Measurements from ENCODE around the gene KIAA1614. TPM values are rescaled to one million over a fixed set of nuclear protein-coding genes. Genes with fewer than 3 reads are reported as not detected.

Gene KIAA1614
- total RNA-seq, 1 experiment from 2014 or later = 3.3 TPM

DNA sequence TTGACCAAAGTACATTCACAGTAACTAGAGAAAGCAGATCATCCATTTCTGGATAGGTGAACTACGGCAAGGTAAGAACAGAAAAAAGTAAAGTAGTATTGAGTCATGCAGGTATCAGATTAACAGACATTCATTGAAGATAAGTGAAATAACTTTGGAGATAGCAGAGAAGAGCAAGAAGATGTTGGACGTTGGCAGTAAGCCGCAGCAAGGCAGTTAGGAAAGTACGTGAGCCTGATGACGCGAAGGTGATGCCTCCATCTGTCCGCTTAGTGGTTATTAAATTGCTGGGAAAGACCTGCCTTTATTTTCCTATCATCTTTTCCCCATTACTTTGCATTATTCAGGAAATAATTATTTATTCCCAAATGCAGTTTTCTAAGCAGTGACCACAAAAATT lies 24.9 kb upstream of the KIAA1614 start:
- ATAC-seq (no peak), DNase-seq (ENCODE audit: low spot score) (no peak)
- Mint-ChIP-seq H3K9me3 (no peaks in the 10 kb centered on the region), H3K27me3 (ENCODE audit: low read depth) (no peaks in the 10 kb centered on the region), H3K27ac (no peak overlapping the region), H3K4me1 (no peaks in the 10 kb centered on the region; the same call in none of the 2 replicates), H3K4me3 (no peak overlapping the region), H3K36me3 (peaks cover 6% of the 10 kb centered on the region; the same call in 1 of the 2 replicates)
- ChIA-PET POLR2A (no interaction called here), CTCF (no interaction called here)
- TF ChIP-seq, protein P1, sequence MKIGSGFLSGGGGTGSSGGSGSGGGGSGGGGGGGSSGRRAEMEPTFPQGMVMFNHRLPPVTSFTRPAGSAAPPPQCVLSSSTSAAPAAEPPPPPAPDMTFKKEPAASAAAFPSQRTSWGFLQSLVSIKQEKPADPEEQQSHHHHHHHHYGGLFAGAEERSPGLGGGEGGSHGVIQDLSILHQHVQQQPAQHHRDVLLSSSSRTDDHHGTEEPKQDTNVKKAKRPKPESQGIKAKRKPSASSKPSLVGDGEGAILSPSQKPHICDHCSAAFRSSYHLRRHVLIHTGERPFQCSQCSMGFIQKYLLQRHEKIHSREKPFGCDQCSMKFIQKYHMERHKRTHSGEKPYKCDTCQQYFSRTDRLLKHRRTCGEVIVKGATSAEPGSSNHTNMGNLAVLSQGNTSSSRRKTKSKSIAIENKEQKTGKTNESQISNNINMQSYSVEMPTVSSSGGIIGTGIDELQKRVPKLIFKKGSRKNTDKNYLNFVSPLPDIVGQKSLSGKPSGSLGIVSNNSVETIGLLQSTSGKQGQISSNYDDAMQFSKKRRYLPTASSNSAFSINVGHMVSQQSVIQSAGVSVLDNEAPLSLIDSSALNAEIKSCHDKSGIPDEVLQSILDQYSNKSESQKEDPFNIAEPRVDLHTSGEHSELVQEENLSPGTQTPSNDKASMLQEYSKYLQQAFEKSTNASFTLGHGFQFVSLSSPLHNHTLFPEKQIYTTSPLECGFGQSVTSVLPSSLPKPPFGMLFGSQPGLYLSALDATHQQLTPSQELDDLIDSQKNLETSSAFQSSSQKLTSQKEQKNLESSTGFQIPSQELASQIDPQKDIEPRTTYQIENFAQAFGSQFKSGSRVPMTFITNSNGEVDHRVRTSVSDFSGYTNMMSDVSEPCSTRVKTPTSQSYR (CRISPR knock-in tag; IDR thresholded peaks at IDR 0.05) = no peak
- TF ChIP-seq FOXJ3 (CRISPR knock-in tag; IDR thresholded peaks at IDR 0.05; ENCODE audit: borderline replicate concordance) = no peak
- TF ChIP-seq, protein P2, sequence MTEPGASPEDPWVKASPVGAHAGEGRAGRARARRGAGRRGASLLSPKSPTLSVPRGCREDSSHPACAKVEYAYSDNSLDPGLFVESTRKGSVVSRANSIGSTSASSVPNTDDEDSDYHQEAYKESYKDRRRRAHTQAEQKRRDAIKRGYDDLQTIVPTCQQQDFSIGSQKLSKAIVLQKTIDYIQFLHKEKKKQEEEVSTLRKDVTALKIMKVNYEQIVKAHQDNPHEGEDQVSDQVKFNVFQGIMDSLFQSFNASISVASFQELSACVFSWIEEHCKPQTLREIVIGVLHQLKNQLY (CRISPR knock-in tag; IDR thresholded peaks at IDR 0.05) = no peak
- no peak for TF ChIP-seq ZNF317 (CRISPR knock-in tag; IDR thresholded peaks at IDR 0.05; ENCODE audit: borderline replicate concordance, low read depth)
- no peak for TF ChIP-seq ETV6 (CRISPR knock-in tag; IDR thresholded peaks at IDR 0.05)
- TF ChIP-seq NFYB (CRISPR knock-in tag; conservative IDR thresholded peaks at IDR 0.05; ENCODE audit: low read depth) = no peak
- TF ChIP-seq, protein P3, sequence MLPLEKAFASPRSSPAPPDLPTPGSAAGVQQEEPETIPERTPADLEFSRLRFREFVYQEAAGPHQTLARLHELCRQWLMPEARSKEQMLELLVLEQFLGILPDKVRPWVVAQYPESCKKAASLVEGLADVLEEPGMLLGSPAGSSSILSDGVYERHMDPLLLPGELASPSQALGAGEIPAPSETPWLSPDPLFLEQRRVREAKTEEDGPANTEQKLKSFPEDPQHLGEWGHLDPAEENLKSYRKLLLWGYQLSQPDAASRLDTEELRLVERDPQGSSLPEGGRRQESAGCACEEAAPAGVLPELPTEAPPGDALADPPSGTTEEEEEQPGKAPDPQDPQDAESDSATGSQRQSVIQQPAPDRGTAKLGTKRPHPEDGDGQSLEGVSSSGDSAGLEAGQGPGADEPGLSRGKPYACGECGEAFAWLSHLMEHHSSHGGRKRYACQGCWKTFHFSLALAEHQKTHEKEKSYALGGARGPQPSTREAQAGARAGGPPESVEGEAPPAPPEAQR (CRISPR knock-in tag; IDR thresholded peaks at IDR 0.05) = no peak
- TF ChIP-seq EMX1 (CRISPR knock-in tag; IDR thresholded peaks at IDR 0.05) = no peak
- TF ChIP-seq, protein P4, sequence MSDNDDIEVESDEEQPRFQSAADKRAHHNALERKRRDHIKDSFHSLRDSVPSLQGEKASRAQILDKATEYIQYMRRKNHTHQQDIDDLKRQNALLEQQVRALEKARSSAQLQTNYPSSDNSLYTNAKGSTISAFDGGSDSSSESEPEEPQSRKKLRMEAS (CRISPR knock-in tag; IDR thresholded peaks at IDR 0.05) = no peak
- TF ChIP-seq CREB1 (CRISPR knock-in tag; IDR thresholded peaks at IDR 0.05) = no peak
- TF ChIP-seq ESRRA (CRISPR knock-in tag; IDR thresholded peaks at IDR 0.05; ENCODE audit: borderline replicate concordance) = no peak
- TF ChIP-seq SOX15 (CRISPR knock-in tag; IDR thresholded peaks at IDR 0.05) = no peak
- TF ChIP-seq, protein P5, sequence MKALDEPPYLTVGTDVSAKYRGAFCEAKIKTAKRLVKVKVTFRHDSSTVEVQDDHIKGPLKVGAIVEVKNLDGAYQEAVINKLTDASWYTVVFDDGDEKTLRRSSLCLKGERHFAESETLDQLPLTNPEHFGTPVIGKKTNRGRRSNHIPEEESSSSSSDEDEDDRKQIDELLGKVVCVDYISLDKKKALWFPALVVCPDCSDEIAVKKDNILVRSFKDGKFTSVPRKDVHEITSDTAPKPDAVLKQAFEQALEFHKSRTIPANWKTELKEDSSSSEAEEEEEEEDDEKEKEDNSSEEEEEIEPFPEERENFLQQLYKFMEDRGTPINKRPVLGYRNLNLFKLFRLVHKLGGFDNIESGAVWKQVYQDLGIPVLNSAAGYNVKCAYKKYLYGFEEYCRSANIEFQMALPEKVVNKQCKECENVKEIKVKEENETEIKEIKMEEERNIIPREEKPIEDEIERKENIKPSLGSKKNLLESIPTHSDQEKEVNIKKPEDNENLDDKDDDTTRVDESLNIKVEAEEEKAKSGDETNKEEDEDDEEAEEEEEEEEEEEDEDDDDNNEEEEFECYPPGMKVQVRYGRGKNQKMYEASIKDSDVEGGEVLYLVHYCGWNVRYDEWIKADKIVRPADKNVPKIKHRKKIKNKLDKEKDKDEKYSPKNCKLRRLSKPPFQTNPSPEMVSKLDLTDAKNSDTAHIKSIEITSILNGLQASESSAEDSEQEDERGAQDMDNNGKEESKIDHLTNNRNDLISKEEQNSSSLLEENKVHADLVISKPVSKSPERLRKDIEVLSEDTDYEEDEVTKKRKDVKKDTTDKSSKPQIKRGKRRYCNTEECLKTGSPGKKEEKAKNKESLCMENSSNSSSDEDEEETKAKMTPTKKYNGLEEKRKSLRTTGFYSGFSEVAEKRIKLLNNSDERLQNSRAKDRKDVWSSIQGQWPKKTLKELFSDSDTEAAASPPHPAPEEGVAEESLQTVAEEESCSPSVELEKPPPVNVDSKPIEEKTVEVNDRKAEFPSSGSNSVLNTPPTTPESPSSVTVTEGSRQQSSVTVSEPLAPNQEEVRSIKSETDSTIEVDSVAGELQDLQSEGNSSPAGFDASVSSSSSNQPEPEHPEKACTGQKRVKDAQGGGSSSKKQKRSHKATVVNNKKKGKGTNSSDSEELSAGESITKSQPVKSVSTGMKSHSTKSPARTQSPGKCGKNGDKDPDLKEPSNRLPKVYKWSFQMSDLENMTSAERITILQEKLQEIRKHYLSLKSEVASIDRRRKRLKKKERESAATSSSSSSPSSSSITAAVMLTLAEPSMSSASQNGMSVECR (CRISPR knock-in tag; IDR thresholded peaks at IDR 0.05; ENCODE audit: borderline replicate concordance) = no peak
- no peak for TF ChIP-seq TCF7 (CRISPR knock-in tag; IDR thresholded peaks at IDR 0.05; ENCODE audit: low read depth)

DNA sequence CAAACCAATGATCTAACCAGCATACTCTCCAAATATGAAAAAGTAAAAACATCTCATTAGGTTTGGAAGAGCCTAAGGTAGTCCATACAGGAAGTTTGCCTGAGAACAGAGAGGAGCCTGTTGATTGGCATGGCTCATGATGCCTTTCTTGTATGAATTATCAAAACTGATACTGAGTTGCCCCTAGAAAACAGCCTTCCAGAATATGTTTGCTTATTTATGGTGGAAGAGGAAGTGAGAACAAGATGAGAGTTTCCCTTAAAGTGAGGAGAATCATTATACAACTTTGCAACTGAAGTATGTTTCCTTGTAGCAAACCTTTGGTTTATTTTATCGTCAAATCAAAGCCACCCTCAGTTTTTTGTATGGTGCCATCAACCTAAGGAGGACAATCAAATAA lies 23.8 kb upstream of the KIAA1614 start:
- POLR2A ChIA-PET = no interaction called here
- no peak overlapping the region for H3K27ac Mint-ChIP-seq
- no peak for ATAC-seq
- no peak overlapping the region for H3K4me3 Mint-ChIP-seq
- H3K4me1 Mint-ChIP-seq = peaks cover 5% of the 10 kb centered on the region
- CTCF ChIA-PET = no interaction called here
- H3K27me3 Mint-ChIP-seq (ENCODE audit: low read depth) = no peaks in the 10 kb centered on the region
- H3K9me3 Mint-ChIP-seq = no peaks in the 10 kb centered on the region
- DNase-seq (ENCODE audit: low spot score) = no peak
- H3K36me3 Mint-ChIP-seq = peaks cover 3% of the 10 kb centered on the region; the same call in 1 of the 2 replicates
- TF ChIP-seq, protein P6, sequence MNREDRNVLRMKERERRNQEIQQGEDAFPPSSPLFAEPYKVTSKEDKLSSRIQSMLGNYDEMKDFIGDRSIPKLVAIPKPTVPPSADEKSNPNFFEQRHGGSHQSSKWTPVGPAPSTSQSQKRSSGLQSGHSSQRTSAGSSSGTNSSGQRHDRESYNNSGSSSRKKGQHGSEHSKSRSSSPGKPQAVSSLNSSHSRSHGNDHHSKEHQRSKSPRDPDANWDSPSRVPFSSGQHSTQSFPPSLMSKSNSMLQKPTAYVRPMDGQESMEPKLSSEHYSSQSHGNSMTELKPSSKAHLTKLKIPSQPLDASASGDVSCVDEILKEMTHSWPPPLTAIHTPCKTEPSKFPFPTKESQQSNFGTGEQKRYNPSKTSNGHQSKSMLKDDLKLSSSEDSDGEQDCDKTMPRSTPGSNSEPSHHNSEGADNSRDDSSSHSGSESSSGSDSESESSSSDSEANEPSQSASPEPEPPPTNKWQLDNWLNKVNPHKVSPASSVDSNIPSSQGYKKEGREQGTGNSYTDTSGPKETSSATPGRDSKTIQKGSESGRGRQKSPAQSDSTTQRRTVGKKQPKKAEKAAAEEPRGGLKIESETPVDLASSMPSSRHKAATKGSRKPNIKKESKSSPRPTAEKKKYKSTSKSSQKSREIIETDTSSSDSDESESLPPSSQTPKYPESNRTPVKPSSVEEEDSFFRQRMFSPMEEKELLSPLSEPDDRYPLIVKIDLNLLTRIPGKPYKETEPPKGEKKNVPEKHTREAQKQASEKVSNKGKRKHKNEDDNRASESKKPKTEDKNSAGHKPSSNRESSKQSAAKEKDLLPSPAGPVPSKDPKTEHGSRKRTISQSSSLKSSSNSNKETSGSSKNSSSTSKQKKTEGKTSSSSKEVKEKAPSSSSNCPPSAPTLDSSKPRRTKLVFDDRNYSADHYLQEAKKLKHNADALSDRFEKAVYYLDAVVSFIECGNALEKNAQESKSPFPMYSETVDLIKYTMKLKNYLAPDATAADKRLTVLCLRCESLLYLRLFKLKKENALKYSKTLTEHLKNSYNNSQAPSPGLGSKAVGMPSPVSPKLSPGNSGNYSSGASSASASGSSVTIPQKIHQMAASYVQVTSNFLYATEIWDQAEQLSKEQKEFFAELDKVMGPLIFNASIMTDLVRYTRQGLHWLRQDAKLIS (CRISPR knock-in tag; IDR thresholded peaks at IDR 0.05; ENCODE audit: borderline replicate concordance) = no peak
- TF ChIP-seq, protein P4 (CRISPR knock-in tag; IDR thresholded peaks at IDR 0.05) = no peak
- TF ChIP-seq GRHL2 (CRISPR knock-in tag; IDR thresholded peaks at IDR 0.05; ENCODE audit: insufficient replicate concordance, severe bottlenecking) (no peak), CREB1 (CRISPR knock-in tag; IDR thresholded peaks at IDR 0.05) (no peak), ELF4 (CRISPR knock-in tag; IDR thresholded peaks at IDR 0.05; ENCODE audit: low read depth) (no peak), ETV6 (CRISPR knock-in tag; IDR thresholded peaks at IDR 0.05) (no peak), ATF1 (CRISPR knock-in tag; IDR thresholded peaks at IDR 0.05) (no peak), ZNF317 (CRISPR knock-in tag; IDR thresholded peaks at IDR 0.05; ENCODE audit: borderline replicate concordance, low read depth) (no peak), ZNF423 (CRISPR knock-in tag; IDR thresholded peaks at IDR 0.05) (no peak), FOXJ3 (CRISPR knock-in tag; IDR thresholded peaks at IDR 0.05; ENCODE audit: borderline replicate concordance) (no peak), ZNF219 (CRISPR knock-in tag; IDR thresholded peaks at IDR 0.05; ENCODE audit: borderline replicate concordance) (no peak)
- TF ChIP-seq, protein P2 (CRISPR knock-in tag; IDR thresholded peaks at IDR 0.05) = no peak
